ENCODE results near the gene SPINK8. TPM values are rescaled to one million over a fixed set of nuclear protein-coding genes. Genes with fewer than 3 reads are reported as not detected.

SPINK8 gene
- total and polyA plus RNA-seq, 2 donors (not counting 3 experiments of a cell fraction or from before 2014, with no cell fraction given) = not detected

DNA sequence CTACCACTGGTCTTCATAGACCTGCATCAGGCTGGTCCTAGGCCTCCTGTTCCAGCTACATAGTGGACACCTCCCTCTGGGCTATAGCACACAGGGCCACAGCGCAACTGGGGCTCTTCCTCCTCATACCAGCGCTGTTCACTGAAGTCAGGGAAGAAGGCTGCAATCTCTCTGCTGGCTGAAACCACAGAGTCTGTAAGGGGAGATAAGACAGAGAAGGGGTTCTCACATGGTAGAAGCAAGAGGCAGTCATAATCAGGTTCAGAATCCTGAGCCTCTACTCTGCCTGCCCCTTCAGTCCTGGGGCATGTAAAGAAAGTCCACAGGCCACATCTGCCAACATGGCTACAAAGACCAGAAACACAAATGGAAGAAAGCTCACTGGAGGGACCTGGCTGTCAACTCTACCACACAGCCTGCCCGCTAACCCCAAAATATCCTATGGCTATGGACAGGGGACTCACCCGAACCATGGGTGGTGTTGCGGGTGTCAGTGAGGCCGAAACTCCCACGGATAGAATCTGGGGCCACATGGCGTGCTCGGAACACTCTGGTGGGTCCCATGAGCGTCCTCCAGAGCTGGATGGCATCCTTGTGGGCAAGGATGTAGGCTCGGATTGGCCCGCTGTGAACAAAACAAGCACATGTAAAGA is 38.7 kb downstream of the SPINK8 start:
- BruUV-seq (replicated peaks) = no TSS peak
- Histone ChIP-seq H3K27ac (ENCODE audit: insufficient read depth, low read depth, low read length) (no peak overlapping the region), H3K4me1 (ENCODE audit: control insufficient read depth, extremely low read depth, insufficient read depth, low read length) (no peaks in the 10 kb centered on the region), H2AFZ (ENCODE audit: low read depth, low read length) (no peak overlapping the region), H3K9ac (replicated peaks; ENCODE audit: extremely low read depth, insufficient read depth, low read length) (no peak overlapping the region), H4K20me1 (replicated peaks; ENCODE audit: control insufficient read depth, extremely low read depth, insufficient read depth, low read length) (no peaks in the 10 kb centered on the region), H3K4me3 (replicated peaks in 1 of 3; ENCODE audit: insufficient read depth in 1 of 3, low read depth in 1 of 3, low read length in 3 of 3) (no peak overlapping the region), H3K9me3 (replicated peaks; ENCODE audit: control insufficient read depth, insufficient read depth, low read length) (no peaks in the 10 kb centered on the region), H3K79me2 (ENCODE audit: control insufficient read depth, insufficient read depth, low read length) (peaks cover 2% of the 10 kb centered on the region), H3K36me3 (ENCODE audit: control insufficient read depth in 2 of 2, extremely low read depth in 1 of 2, insufficient read depth in 2 of 2, low read length in 2 of 2) (peaks cover 2 to 16% of the 10 kb centered on the region in 2 experiments), H3K27me3 (ENCODE audit: control insufficient read depth in 2 of 2, insufficient read depth in 2 of 2, low read length in 2 of 2) (no peaks in the 10 kb centered on the region), H3K4me2 (ENCODE audit: insufficient read depth, low read length) (no peak overlapping the region), H3K9me1 (replicated peaks; ENCODE audit: control insufficient read depth, extremely low read depth, insufficient read depth, low read length) (no peaks in the 10 kb centered on the region)
- ChIA-PET CTCF (interaction anchor here (0.9 to 2.2 kb wide), 4 partner anchors 21 to 141 kb away, joined by 4 to 11 read pairs (median 6); no protein-coding TSS in a partner anchor), POLR2A (no interaction called here)
- FAIRE-seq = no peak
- TF ChIP-seq EZH2 (IDR thresholded peaks at IDR 0.05; ENCODE audit: borderline replicate concordance, low read depth, low read length, severe bottlenecking) = no peak
- TF ChIP-seq JUN (IDR thresholded peaks at IDR 0.05; ENCODE audit: borderline replicate concordance, insufficient read depth, insufficient read length, low read depth) = no peak
- no peak for TF ChIP-seq POLR2A (IDR thresholded peaks at IDR 0.05; ENCODE audit: low read depth, low read length)
- TF ChIP-seq FOS (IDR thresholded peaks at IDR 0.05; ENCODE audit: borderline replicate concordance, insufficient read depth, low read length) = no peak
- TF ChIP-seq, protein P1, sequence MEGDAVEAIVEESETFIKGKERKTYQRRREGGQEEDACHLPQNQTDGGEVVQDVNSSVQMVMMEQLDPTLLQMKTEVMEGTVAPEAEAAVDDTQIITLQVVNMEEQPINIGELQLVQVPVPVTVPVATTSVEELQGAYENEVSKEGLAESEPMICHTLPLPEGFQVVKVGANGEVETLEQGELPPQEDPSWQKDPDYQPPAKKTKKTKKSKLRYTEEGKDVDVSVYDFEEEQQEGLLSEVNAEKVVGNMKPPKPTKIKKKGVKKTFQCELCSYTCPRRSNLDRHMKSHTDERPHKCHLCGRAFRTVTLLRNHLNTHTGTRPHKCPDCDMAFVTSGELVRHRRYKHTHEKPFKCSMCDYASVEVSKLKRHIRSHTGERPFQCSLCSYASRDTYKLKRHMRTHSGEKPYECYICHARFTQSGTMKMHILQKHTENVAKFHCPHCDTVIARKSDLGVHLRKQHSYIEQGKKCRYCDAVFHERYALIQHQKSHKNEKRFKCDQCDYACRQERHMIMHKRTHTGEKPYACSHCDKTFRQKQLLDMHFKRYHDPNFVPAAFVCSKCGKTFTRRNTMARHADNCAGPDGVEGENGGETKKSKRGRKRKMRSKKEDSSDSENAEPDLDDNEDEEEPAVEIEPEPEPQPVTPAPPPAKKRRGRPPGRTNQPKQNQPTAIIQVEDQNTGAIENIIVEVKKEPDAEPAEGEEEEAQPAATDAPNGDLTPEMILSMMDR (IDR thresholded peaks at IDR 0.05; ENCODE audit: extremely low read depth in 1 of 2, insufficient read depth in 1 of 2, low read depth in 1 of 2, low read length in 2 of 2) = no peak
- TF ChIP-seq MYC (IDR thresholded peaks at IDR 0.05; ENCODE audit: low read depth, low read length) = no peak
- TF ChIP-seq POLR2AphosphoS5 (IDR thresholded peaks at IDR 0.05; ENCODE audit: insufficient read depth, low read depth, low read length) = no peak
- TF ChIP-seq, protein P2, sequence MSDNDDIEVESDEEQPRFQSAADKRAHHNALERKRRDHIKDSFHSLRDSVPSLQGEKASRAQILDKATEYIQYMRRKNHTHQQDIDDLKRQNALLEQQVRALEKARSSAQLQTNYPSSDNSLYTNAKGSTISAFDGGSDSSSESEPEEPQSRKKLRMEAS (IDR thresholded peaks at IDR 0.05; ENCODE audit: insufficient read depth, insufficient read length) = no peak
- no peak for TF ChIP-seq GATA2 (IDR thresholded peaks at IDR 0.05; ENCODE audit: insufficient read depth, insufficient read length, low read depth, low read length)
- no peak for DNase-seq (ENCODE audit: low read depth, low spot score)
- intact Hi-C loops (cut with micrococcal nuclease) = no loop called here
- dilution Hi-C loops (cut with MboI; ENCODE audit: extremely low pct_ligation_motif_present, low sequenced_read_pairs) = no loop called here

Data from endothelial cell of umbilical vein (primary cell).